HCT116 (cell line): Measurements from ENCODE around the gene RCC2. TPM values are rescaled to one million over a fixed set of nuclear protein-coding genes. Genes with fewer than 3 reads are reported as not detected.

ENCODE experiments used
- ATAC-seq: fragments of 200-7000 bp; cut with Tn5 transposase; 2 replicates; pipeline ENCODE4 v1.9.1; 2020; ENCODE audit warnings: mild to moderate bottlenecking, moderate library complexity
- BruUV-seq: library from RNA; stranded (reverse); fragments of 400-500 nt; replicated peaks from 2 replicates; lab custom pipeline; 2021; lab: Mats Ljungman, UMichigan
- CTCF ChIA-PET: fragments of 300-600 bp; sonication (Branson Sonifier 250); formaldehyde crosslinking; loops from one replicate; lab custom pipeline; 2021; ENCODE audit warnings: antibody characterized with exemption; lab: Charles Lee
- POLR2A ChIA-PET: fragments of 300-600, 350-600 bp; sonication (Branson Sonifier 250); formaldehyde crosslinking; loops from one replicate; lab custom pipeline; 2021; ENCODE audit warnings: antibody characterized with exemption; lab: Charles Lee
- RAD21 ChIA-PET, 2 experiments: fragments of 300-600 bp; sonication (Branson Sonifier 250); formaldehyde crosslinking; loops; one replicate each; lab custom pipeline; 2023; ENCODE audit warnings: low total read pairs in 2 of 2; ENCODE audit not compliant: uncharacterized antibody in 2 of 2, unreplicated experiment in 2 of 2, low non-redundant PET in 1 of 2; lab: Charles Lee
- DNase-seq: peaks from one replicate; pipeline ENCODE4 v3.0.0-alpha.2; 2010; ENCODE audit warnings: low read depth, low spot score
- H2AFZ ChIP-seq: fragments of 200-600 bp; shearing (Covaris generic), sonication (generic); 2 replicates; pipeline ENCODE4 v1.6.1; 2017; ENCODE audit warnings: low read depth, mixed run types, mixed read lengths, antibody characterized with exemption, low read length; ENCODE audit not compliant: poor library complexity, severe bottlenecking
- H3K27ac ChIP-seq: 2 replicates; pipeline ENCODE4 v1.5.1; 2012; ENCODE audit warnings: low read depth, low read length
- H3K27me3 ChIP-seq: fragments of 200-600 bp; sonication (generic); 2 replicates; pipeline ENCODE4 v1.6.1; 2016; ENCODE audit warnings: mixed run types, low read length, mixed read lengths; ENCODE audit not compliant: insufficient read depth
- H3K36me3 ChIP-seq, 2 experiments: fragments of 200-500 bp in 1 of 2; fragments of 200-600 bp in 1 of 2; sonication (Bioruptor generic) in 1 of 2; sonication (generic) in 1 of 2; 2 replicates each; pipeline versions ENCODE4 v1.5.1 to v1.6.1; 2014 to 2016; ENCODE audit warnings: low read length in 2 of 2, inconsistent platforms in 1 of 2, mixed read lengths in 1 of 2, mixed run types in 1 of 2; ENCODE audit not compliant: insufficient read depth in 2 of 2, control insufficient read depth in 1 of 2
- H3K4me1 ChIP-seq, 2 experiments: fragments of 200-600 bp in 1 of 2; sonication (generic) in 1 of 2; 2 replicates each; pipeline versions ENCODE4 v1.5.1 to v1.6.1; 2012 to 2017; ENCODE audit warnings: low read length in 2 of 2, inconsistent platforms in 1 of 2, mild to moderate bottlenecking in 1 of 2, mixed read lengths in 1 of 2, mixed run types in 1 of 2, moderate library complexity in 1 of 2; ENCODE audit not compliant: insufficient read depth in 2 of 2, control insufficient read depth in 1 of 2
- H3K4me2 ChIP-seq: fragments of 200-600 bp; sonication (generic); 2 replicates; pipeline ENCODE4 v1.6.1; 2017; ENCODE audit warnings: mixed run types, low read length, mixed read lengths
- H3K4me3 ChIP-seq, 2 experiments: fragments of 200-600 bp in 1 of 2; sonication (generic) in 1 of 2; replicated peaks in 1 of 2; 2 replicates each; pipeline ENCODE4 v1.5.1; 2011 to 2016; ENCODE audit warnings: low read length in 2 of 2, control low read depth in 1 of 2, low read depth in 1 of 2, mild to moderate bottlenecking in 1 of 2, mixed read lengths in 1 of 2, mixed run types in 1 of 2
- H3K79me2 ChIP-seq: fragments of 200-600 bp; sonication (generic); 2 replicates; pipeline ENCODE4 v1.6.1; 2017; ENCODE audit warnings: mild to moderate bottlenecking, mixed run types, low read length, moderate library complexity, mixed read lengths; ENCODE audit not compliant: insufficient read depth
- H3K9ac ChIP-seq: fragments of 200-600 bp; sonication (generic); 2 replicates; pipeline ENCODE4 v1.6.1; 2016; ENCODE audit warnings: low read length, mixed read lengths
- H3K9me2 ChIP-seq: fragments of 200-600 bp; sonication (generic), shearing (Covaris generic); 2 replicates; pipeline ENCODE4 v1.6.1; 2017; ENCODE audit warnings: mixed run types, mild to moderate bottlenecking, moderate library complexity; ENCODE audit not compliant: insufficient read depth
- H3K9me3 ChIP-seq, 2 experiments: fragments of 200-500 bp in 1 of 2; fragments of 200-600 bp in 1 of 2; sonication (Bioruptor generic) in 1 of 2; sonication (generic) in 1 of 2; 2 replicates each; pipeline ENCODE4 v1.6.1; 2014 to 2017; ENCODE audit warnings: low read length in 2 of 2, mixed read lengths in 2 of 2, inconsistent platforms in 1 of 2, low read depth in 1 of 2, mild to moderate bottlenecking in 1 of 2, mixed run types in 1 of 2, moderate library complexity in 1 of 2; ENCODE audit not compliant: control insufficient read depth in 1 of 2, insufficient read depth in 1 of 2
- H4K20me1 ChIP-seq: fragments of 200-600 bp; sonication (generic), shearing (Covaris generic); 2 replicates; pipeline ENCODE4 v1.6.1; 2017; ENCODE audit warnings: mixed run types, mild to moderate bottlenecking, moderate library complexity; ENCODE audit not compliant: insufficient read depth
- CTCF ChIP-seq, 3 experiments: fragments of 200-600 bp in 1 of 3; sonication (generic) in 1 of 3; IDR thresholded peaks in 2 of 3; conservative IDR thresholded peaks in 1 of 3; 2 replicates each; pipeline ENCODE4 v1.5.1; 2012 to 2017; ENCODE audit warnings: low read depth in 2 of 3, low read length in 2 of 3, antibody characterized with exemption in 1 of 3, borderline replicate concordance in 1 of 3, control low read depth in 1 of 3, mild to moderate bottlenecking in 1 of 3, mixed read lengths in 1 of 3, mixed run types in 1 of 3, moderate library complexity in 1 of 3; ENCODE audit not compliant: insufficient read depth in 1 of 3
- RAD21 ChIP-seq: IDR thresholded peaks from 2 replicates; pipeline ENCODE4 v1.6.1; 2012; ENCODE audit warnings: low read depth, mild to moderate bottlenecking
- REST ChIP-seq: IDR thresholded peaks from 2 replicates; pipeline ENCODE4 v1.6.1; 2012; ENCODE audit warnings: low read depth
- YY1 ChIP-seq: IDR thresholded peaks from 2 replicates; pipeline ENCODE4 v1.6.1; 2011; ENCODE audit warnings: low read length, low read depth, moderate library complexity, mild to moderate bottlenecking; ENCODE audit not compliant: insufficient replicate concordance; ENCODE audit errors: extremely low read depth
- intact Hi-C: fragments of 100-400 bp; cut with micrococcal nuclease; formaldehyde crosslinking; loops from 2 replicates; pipeline ENCODE4 v1.10.0; 2022
- total RNA-seq: library from RNA; stranded (reverse); gene quantifications from one replicate; pipeline ENCODE4 v1.2.1, GENCODE V29; 2021; ENCODE audit not compliant: unreplicated experiment

Gene RCC2
- total RNA-seq, 1 experiment from 2014 or later = 178 TPM

GRCh38 chr1:17370618-17371017 lies 68.9 kb downstream of the RCC2 start:
- Histone ChIP-seq H3K4me2 (no peak overlapping the region), H3K27ac (no peak overlapping the region), H2AFZ (peak overlapping the region; percentile 75), H3K9me3 (no peaks in the 10 kb centered on the region), H4K20me1 (no peaks in the 10 kb centered on the region), H3K36me3 (no peaks in the 10 kb centered on the region), H3K4me3 (no peak overlapping the region), H3K4me1 (peaks cover 0 to 7% of the 10 kb centered on the region in 2 experiments; a peak in 1 of 4 replicates), H3K79me2 (no peaks in the 10 kb centered on the region), H3K27me3 (peaks cover 3% of the 10 kb centered on the region; the same call in 1 of the 2 replicates), H3K9ac (no peak overlapping the region), H3K9me2 (no peaks in the 10 kb centered on the region)
- ATAC-seq (peak; percentile 95), DNase-seq (peak; percentile 37)
- TF ChIP-seq RAD21 = peak; percentile 78
- no peak for TF ChIP-seq YY1
- peak; percentile 63 to 83 (median 78); a peak in 5 of 6 replicates for TF ChIP-seq CTCF (IDR thresholded peaks at IDR 0.05 in 2 of 3, conservative IDR thresholded peaks at IDR 0.05 in 1 of 3; ENCODE audit: borderline replicate concordance in 1 of 3, insufficient read depth in 1 of 3, low read depth in 2 of 3, low read length in 2 of 3)
- TF ChIP-seq REST = no peak
- no TSS peak for BruUV-seq
- POLR2A ChIA-PET = interaction anchor here (0.6 kb wide), 1 partner anchor 41 kb away, joined by 4 read pairs; no protein-coding TSS in a partner anchor
- RAD21 ChIA-PET = no interaction called here
- CTCF ChIA-PET = interaction anchor here (1.4 kb wide), 1 partner anchor 12 kb away, joined by 4 read pairs; no protein-coding TSS in a partner anchor
- intact Hi-C loops = loop anchor here (1.0 to 10.0 kb wide), 2 partner anchors 246 to 311 kb away; no protein-coding TSS in a partner anchor
